Measurements from ENCODE around the gene HDGF.

HDGF gene

DNA sequence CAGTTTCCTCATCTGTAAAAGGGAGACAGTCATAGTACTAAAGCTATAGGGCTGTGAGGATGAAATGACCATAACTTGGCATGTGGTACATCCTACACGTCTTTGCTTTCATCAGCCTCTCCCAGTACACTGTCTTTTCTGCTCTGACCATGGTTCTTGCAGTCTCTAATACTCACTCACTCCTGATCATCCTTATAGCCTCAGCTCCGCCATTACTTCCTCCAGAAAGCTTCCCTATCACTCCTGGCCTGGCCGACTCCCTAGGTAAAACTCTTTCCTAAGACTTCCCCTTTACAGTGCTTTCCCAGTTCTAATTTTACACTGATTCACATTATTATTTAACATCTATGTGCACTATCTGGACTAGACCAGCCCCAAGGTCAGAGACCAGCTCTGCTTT lies 5.6 kb downstream of the HDGF start:
- DNase-seq = no peak

DNA sequence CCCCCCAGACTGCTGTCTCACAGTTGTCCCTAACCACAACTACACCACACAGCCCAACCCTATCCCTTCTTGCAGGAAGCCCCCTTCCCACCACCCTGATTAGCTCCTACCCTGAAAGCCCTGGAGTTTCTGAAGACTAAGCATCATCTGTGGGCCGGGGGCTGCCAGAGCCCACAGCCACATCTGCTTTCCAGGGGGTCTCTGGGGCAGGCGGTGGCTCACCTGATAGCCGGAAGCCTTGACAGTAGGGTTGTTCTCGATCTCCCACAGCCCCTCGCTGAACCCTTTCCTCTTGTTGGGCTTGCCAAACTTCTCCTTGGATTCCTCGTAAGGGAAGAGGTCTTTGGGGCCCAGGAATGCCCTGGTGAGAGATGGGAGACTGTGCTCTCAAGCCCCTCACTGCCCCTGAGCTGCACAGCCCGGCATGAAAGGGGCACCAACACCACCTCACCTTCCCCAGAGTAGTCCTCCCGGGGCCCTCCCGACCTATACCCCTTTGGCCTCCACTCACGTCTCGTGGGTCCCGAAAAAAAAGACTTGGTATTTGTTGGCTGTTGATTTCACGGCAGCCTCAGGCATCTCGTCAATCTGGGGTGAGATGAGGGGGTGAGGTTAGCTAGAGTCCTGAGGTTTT lies 6.6 kb downstream of the HDGF start:
- DNase-seq = no peak

DNA sequence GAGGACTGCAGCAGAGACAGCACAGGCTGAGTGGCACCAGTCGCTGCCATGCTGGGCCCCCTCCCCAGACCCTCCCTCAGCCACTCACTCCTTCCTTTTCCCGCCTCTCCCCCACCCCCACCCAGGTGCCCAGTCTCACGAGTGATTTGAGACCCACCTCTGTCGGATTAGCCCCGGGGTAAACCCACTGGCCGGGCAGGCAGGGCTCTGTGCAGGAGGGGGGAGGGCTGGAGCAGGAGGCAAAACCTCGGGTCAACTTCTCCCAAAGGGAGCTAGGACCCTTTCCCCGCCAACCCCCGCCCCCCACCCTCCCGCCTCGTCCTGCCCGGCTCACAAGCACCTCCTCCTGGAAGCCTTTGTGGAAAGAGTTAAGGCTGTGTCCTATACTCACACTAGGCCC lies 7.1 kb downstream of the HDGF start:
- DNase-seq = no peak

DNA sequence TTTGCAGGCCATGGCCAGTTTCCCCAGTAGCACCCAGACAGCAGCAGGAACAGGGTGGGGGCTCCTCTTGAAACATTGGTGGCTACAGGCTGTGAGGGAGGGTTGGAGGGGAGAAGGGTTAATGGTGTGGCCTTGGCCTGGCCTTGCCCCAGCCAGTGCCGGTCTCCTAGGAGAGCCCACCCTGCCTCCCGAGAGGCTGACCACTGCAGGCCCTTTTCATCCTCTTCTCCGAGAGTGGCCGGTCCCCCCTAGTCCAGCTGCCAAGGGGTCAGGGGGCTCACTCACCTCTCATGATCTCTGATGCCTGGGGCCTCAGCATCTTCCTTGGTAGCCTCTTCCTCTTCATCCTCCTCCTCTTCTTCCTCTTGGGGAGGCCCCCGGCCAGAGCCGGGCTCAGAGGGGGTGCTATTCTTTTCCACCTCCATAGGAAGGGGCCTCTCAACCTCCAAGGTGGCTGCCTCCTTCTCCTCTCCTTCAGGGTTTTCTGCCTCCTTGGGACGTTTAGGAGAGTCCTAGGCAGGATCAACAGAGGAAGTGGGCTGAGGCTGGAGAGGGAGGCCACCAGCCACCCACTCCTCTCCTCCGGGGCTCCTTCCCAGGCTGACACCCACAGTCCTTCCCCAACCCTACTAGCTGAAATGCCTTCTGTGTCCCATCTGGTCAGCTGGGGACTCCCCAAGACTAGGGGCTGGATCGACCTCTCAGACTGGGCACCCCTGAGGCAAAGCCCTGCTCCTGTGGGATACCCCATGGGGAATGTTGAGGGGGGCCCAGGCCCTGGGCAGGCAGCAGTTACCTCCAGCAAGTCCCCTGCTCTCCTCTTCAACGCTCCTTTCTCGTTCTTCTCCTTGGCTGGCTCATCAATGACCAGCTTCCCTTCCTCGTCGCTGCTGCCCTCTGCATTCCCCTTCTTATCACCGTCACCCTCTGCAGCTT lies 7.8 kb downstream of the HDGF start:
- no peak for DNase-seq

DNA sequence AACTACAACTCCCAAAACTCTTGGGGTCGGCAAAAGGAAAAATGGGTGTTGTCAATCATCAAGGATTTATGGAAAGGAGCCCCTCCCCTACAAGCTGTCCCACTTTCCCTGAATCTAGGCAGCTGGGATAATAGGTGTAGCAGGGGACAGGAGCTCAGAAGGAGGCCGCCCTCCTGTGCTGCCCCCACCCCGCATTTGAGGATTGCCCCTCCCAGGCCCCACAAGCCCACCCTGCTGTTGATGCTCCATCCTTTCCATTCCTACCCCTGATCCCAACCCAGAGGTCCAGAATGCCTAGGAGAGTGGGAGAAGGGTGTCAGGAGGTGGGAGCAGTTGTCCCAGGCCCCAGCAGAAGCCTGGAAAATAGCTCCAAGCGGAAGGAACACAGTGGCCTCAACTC lies 8.7 kb downstream of the HDGF start:
- DNase-seq = no peak

DNA sequence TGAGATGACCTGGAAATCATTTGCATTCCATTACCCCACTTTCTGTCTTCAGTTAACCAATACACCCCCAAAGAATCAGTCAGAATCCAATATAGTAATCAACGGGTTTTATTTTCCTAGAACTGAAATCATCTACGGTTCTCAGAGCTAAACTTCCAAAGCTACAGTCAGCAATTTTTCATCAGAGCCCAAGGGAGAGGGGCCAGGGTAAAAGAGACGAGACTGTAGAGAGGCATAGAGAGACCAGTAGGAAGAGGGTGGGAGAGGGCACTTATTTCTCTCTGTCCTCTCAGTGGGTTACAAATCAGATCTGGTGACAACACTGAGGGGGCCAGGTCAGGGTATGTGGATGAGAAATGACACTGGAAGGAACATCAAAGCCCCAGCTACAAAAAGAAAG lies 9.5 kb downstream of the HDGF start:
- no peak for DNase-seq

DNA sequence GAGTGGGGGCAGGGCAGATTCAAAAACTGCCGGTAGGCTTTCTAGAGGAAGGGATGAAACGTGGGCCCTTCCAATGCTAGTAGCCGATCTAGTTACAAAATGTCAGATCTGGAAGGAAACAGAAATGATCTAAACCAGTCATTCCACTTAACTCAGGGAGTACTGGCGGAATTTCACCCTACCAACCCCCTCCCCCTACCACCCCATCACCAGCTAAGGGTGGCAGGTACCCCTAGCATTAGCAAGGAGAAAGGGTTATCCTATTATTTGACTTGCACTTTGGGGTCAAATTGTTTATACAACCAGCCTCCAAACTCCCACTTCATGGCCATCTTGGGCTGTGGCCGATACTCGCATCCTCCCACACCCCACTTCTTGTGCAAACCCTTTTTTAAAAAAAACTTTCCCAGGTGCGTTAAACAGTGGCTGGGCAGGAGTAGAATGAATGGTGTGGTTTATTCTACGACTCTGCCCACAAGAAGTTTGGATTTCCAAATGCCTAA lies 9.9 kb downstream of the HDGF start:
- DNase-seq = no peak

DNA sequence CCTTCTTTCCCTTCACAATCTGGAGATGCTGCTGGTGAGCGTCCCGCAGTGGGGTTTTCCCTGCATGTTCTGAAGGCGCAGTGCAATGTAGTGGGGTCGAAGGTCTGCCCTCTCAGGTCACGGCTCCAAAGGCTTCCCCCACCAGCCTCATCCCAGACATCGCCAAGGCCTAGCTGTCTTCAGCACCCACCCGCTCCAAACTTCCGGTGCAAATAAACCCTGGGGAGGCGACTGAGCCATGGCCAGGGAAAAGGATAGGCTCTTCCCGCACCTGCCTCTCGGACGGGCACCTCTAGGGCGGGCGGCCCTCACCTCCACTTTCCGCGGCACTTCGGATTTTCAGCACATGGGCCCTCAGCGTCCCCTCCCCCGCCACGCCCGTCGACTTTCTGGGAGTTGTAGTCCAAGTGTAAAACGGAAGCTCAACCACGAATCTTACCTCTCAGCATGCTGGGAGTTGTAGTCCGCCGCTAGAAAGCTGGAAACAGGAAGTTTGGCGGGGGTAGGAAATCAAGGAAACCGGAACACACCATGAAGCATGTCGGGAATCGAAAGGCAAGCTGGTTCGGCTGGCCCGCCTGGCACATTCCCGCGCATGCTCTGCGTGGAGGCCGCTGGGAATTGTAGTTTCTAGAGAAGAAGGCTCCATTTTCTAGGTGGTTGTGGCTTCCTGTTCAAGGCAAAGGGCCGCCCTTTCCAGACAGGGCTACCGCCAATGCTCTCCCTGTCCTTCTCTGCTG lies 10.6 kb downstream of the HDGF start, which contains the start of gene MRPL24:
Gene MRPL24 (minus strand): TSS at position 348 of the 740 bp plus-strand sequence. CDS start 2,384 bp downstream, outside the sequence.
- DNase-seq = peak; percentile 100

DNA sequence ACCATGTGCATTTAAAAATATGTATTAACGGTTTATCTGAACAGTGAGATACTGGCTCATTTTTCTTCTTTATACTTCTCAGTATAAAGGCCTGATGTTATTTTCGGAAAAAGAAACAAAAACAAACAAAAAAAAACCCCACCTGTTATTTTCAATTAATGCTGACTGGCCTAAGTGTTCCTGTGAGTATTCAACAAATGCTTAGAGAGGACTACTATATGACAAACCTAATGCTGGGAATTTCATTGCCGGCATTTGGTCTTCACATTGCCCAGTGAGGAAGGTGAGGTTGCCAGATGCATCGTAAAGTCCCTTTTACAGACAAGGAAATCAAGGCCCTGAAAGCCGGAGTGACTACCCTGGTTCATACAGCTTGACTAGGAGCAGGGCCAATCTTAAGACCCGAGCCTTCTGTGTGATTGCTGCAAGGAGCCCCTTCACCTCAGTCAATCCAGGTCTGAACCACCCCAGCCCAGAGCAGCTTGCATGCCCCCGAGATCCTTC lies 11.2 kb downstream of the HDGF start:
- DNase-seq = no peak

DNA sequence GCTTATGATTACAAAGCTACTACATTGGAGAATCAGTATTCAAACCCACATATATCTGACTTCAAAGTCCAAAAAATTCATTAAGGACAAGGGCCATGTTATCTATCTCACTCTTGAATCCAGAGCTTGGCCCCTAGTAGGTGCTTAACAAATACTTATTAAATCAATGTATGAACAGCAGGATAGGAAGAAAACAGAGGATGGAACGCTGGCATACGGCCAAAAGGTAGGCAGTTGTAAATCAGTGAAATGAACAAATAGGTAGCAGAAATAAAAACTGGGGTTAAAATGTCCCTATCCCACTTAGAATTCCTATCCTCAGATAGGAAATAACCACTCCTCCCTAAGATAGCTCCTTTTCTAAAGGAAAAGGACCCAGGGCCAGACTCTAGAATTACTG lies 12.6 kb downstream of the HDGF start:
- no peak for DNase-seq

DNA sequence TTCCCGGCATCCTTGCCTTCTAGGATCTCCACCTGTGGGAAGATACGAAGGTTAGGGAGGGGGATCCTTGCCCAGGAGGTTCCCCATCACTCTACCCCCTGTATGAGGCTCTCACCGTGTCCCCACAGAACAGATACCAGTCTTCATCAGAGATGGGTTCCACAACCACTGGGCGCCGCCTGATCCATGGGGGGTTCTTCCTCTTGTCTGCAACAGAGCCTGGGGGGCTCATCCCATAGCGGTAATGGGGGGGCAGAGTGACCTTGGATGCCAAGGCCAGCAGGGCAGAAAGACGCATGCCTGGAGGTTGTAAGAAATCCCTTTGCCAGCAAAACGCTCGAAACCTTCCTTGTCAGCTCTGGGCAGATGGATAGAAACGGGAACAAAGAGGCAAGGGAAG lies 13.1 kb downstream of the HDGF start:
- no peak for DNase-seq

DNA sequence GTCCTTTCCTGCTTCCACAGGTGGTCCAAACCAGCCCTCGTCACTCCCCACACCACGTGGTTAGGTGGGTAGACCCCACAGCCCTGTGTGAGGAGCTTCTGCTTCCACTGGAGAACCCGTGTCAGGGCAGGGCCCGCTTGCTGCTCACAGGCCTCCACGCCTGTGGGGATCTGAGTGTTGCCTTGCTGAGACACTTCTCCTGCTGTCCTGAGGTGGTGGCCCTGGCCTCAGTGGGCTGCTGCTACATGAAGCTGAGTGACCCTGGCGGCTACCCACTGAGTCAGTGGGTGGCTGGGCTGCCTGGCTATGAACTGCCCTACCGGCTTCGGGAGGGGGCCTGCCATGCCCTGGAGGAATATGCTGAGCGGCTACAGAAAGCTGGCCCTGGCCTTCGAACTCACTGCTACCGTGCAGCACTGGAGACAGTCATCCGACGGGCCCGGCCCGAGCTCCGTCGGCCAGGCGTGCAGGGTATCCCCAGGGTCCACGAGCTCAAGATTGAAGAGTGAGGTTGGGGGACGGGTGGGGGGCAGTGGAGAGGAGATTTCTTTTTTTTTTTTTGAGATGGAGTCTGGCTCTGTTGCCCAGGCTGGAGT lies 17.4 kb downstream of the HDGF start:
- no peak for DNase-seq

DNA sequence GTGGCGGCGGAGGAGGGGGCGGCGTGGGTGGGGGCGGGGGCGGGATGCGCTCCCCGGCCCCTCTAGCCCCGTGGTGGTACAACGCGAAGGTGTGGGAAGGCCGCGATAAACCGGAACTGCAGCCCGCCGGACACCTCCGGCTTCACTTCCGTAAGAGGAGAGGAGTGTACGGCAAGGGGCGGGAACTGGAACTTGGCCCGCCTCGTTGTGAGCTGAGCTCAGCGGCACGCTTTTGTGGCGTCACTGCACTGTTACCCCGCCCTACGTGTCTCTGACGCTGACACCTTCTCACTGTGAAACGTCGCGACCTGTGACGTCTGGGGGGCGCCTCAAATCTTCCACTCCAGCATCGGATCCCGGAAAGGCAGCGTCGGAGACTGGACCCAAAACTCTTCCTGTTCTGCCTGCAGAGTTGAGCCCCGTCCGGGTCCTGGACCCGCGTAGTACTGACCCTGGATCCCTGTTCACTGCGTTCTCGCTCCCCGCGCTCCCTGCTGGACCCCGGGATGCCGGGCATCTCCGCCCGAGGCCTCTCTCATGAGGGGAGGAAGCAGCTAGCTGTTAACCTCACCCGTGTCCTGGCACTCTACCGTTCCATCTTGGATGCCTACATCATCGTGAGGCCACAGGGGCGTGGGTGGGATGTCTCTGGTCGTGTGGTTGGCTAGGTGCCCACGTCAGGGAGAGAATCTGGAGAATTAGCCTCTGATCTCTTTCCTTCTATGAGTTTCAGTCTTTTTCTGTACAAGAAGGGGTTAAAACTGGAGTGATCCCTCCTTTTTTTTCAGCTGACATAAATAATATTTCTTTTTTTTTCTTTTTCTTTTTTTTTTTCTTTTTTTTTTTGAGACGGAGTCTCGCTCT lies 22.6 kb downstream of the HDGF start, which contains the start of gene ISG20L2:
Gene ISG20L2 (minus strand): TSS at position 168 of the 864 bp plus-strand sequence. CDS start 1,114 bp downstream, outside the sequence.
- peak; percentile 97 for DNase-seq

DNA sequence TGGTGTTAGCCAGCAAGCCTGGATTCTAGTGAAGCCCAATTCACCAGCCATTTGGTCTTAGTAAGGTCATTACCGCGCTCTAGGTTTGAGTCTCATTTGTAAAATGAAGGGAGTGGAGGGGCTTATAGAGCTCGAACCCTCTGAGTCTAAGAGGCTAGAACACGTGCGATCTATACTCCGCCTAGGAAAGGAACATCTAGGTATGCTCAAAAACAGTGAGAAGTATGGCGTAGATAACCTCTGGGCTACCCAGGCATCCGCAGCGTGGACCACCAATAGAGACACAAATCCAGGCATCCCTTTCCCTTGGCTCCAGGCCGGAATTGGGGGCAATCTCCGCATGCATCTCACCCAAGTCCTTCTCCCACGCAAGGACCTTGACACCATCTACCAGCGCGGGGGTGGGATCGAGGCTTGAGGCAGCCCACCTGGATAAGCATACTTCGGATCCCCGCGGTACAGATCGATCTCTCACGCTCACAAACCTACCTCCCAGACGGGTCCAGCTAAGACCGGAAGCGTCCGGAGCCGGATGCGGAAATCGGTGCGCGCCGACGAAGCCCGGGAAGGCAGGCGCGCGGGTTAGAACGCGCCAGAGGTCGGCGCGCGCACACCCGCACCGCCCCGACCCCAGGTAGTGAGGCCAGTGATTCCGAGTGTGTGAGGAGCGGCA lies 23.4 kb downstream of the HDGF start, which contains the start of gene METTL25B:
Gene METTL25B (plus strand): TSS at position 544 of the 673 bp plus-strand sequence. CDS start 636 bp downstream, outside the sequence.
- DNase-seq = no peak

DNA sequence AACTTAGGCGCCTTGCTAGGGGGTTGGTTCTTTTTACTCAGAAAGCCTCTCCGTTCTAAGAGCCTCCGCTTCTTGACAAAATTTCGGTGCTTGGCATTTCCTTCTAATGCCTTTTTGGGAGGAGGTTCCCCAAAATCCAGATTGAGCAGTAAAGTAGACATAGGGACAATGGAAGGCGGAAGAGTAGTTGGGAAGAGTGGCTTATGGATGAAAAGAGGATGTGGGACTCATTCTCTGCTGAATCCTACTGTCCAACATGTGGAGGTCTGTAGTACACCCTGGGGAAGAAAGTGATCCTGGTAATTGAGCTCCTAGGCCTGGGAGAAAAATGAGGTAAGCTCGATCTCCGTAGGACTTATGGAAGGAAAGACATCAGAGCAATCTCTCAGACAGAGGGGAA lies 24.0 kb downstream of the HDGF start:
- DNase-seq = no peak

DNA sequence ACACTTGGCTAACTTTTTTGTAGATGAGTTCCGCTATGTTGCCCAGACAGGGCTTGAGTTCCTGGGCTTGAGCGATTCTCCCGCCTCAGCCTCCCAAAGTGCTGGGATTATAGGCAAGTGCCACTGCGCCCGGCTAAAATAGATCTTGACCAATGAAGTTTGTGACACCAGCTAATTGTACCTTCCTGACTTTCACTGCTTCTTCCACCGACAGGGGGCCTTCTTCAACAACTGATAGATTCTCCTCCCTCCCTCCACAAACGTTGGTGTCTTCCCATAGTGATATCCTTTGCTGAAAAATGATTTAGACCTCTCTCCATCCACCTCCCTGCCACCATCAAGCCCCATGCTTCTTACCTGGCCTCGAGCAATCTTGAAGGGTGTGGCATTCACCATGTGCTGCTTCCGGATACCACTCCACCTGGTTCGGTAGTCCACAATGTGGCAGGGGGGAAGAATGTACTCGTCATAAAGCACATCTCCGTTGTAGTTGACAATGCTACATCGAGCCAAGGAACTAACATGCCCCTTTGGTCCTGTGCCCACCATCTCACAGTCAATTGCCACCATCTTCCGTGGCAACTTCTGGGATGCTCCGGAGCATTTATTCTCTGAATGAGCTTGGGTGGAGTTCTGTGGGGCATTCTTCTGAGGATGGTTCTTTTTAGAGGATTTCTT lies 24.8 kb downstream of the HDGF start:
- peak; percentile 42 for DNase-seq

DNA sequence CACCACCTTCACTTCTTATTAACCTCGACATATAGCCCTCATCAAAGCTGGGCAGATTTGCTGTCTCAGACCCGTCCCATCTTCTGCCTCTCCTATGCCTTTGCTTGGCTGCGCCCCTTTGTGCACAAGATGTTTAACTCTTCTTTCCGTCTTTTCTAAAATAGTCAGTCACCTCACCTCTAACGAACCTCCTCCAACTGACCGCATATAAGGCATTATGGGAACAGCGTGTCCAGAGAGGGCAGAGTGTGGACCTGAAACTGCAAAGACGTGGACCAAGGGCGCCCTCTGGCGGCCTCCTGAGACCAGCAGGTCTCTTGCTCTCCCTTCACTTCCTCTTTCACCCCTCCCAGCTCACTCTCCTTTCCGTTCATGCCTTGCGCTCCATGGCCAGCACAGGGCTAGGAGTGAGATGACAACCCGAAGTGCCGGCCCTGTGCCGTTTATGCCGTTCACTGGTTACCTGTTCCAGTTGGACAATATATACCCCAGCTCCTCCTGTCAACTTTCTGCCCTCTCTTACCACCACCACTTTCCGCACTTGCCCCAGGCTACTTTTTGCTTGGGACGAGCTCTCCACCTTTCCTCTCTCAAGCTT lies 25.7 kb downstream of the HDGF start:
- DNase-seq = peak; percentile 88

DNA sequence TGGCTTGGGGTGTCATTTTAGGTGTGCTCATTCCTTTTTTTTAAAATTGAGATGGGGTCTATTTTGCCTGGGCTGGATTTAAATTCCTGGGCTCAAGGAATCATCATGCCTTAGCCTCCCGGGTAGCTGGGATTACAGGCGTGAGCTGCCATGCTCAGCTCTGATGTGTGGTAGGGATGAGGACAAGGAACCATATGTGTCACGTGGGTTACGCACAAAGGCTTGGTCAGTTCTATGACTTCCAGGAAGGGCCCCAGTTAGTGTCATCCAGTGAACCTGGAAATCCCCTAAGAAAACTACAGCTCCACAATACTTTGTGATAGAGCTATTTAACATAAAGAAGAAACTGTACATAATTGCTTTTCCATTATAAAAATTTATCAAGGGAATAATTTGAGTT lies 29.9 kb downstream of the HDGF start:
- no peak for DNase-seq

DNA sequence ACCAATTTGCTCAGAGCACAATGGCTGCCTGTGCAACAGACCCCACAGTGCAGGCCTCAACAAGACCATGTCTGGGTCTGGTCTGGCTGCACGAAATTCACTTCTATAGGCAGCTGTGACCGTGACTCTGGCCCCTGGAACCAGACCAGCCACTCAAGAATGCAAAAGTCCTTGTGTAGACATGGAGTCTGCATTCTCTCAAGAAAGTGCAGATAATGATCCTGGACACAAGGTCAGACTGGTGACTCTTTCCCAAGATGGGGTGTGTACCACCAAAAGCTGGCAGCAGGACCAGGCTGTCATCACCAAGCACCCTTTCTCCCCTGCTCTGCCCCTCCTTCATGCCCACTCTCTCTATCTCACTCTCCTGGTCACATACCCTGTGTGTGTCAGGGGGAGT lies 30.3 kb downstream of the HDGF start:
- DNase-seq = no peak

DNA sequence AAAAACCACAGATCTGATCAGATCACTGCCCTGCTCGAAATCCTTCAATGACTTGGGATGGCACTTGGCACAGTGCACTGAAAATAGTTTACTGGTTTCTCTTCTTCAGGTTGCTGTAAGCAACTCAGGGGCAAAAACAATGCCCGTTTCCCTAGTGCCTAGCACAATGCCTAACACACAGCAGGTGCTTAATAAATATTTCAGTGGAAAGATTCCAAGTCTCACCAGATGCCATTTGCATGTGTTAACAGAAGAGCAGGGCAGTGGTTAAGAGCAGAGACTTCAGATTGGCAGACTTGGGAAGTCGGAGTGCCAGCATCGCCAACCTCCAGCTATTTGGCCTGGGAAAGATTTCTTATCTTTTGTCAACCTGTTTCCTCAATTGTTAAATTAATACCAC lies 34.1 kb downstream of the HDGF start:
- no peak for DNase-seq

Data from SIG-M5 (cell line).